GM13976 (cell line): ENCODE data around the gene NMNAT1.

Experiments
- DNase-seq: peaks from one replicate; pipeline ENCODE4 v3.0.0; 2012; ENCODE audit warnings: low spot score
- in situ Hi-C: fragments of 300-500 bp; cut with MboI; formaldehyde crosslinking; loops from one replicate; pipeline ENCODE4 v1.12.0; 2022; ENCODE audit warnings: low sequenced_read_pairs, mixed read lengths, inconsistent platforms; ENCODE audit not compliant: unreplicated experiment
- TF ChIP-seq, protein P1 (sequence below): IDR thresholded peaks from 2 replicates; pipeline ENCODE4 v1.5.1; 2012; ENCODE audit warnings: borderline replicate concordance, mild to moderate bottlenecking; ENCODE audit not compliant: insufficient read depth; ENCODE audit errors: extremely low read depth, missing control alignments, control extremely low read depth

The NMNAT1 gene

DNA sequence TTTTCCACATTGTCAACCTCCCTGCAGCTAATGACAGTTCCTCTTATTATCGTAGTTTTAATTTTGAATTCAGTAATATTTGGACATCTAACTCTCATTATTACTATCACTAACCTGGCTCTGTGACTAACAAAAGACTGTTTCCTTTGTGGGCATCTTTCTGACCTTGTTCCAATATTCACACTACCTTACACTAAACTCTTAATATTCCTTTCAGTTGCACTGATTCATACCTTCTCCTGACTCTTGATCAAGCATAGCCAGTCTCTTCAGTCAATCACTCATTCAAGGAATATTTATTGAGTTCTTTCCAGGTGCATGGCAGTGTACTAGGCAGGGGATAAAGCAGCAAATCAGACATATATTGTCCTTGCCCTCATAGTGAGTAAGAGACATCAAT is 25.4 kb upstream of the NMNAT1 start:
- in situ Hi-C loops, result no loop called here
- no peak for DNase-seq

DNA sequence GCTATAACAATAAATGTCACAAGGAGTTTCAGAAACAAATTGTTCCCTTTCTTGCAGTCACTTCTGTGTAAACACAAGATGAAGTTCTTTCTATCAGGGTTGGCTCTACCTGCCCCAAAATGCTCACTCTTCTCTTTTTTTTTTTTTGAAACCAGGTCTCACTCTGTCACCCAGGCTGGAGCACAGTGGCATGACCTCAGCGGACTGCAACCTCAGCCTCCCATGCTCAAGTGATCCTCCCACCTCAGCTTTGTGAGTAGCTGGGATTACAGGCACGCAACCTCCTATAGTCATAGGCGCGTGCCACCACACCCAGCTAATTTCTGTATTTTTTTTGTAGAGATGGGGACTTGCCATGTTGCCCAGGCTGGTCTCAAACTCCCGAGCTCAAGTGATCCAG is 22.7 kb upstream of the NMNAT1 start:
- TF ChIP-seq, protein P1, sequence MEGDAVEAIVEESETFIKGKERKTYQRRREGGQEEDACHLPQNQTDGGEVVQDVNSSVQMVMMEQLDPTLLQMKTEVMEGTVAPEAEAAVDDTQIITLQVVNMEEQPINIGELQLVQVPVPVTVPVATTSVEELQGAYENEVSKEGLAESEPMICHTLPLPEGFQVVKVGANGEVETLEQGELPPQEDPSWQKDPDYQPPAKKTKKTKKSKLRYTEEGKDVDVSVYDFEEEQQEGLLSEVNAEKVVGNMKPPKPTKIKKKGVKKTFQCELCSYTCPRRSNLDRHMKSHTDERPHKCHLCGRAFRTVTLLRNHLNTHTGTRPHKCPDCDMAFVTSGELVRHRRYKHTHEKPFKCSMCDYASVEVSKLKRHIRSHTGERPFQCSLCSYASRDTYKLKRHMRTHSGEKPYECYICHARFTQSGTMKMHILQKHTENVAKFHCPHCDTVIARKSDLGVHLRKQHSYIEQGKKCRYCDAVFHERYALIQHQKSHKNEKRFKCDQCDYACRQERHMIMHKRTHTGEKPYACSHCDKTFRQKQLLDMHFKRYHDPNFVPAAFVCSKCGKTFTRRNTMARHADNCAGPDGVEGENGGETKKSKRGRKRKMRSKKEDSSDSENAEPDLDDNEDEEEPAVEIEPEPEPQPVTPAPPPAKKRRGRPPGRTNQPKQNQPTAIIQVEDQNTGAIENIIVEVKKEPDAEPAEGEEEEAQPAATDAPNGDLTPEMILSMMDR, result no peak
- in situ Hi-C loops, result no loop called here
- DNase-seq, result no peak

More for the DNA sequence above, 25.4 kb upstream of the NMNAT1 start:
- TF ChIP-seq, protein P1, result no peak

DNA sequence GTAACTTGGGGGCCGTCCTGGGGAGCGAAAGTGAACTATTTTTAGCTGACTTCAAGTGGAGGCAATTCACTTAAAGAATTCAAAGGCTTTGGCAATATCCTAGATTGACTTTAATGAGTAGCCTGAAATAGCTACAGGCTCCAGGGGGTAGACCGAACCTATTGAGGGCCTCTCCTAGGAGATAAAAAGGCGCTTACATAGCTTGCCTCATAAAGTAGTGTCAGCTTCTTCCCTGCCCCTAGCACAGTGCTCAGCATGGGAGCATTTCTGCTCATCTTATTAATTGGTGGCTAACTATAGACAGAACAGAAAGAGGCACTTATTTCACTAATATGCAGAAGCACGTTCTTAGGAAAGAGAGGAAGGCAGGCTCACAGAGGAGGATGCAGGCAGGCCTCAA is 20.9 kb upstream of the NMNAT1 start:
- TF ChIP-seq, protein P1, result no peak
- in situ Hi-C loops, result no loop called here
- DNase-seq, result no peak

DNA sequence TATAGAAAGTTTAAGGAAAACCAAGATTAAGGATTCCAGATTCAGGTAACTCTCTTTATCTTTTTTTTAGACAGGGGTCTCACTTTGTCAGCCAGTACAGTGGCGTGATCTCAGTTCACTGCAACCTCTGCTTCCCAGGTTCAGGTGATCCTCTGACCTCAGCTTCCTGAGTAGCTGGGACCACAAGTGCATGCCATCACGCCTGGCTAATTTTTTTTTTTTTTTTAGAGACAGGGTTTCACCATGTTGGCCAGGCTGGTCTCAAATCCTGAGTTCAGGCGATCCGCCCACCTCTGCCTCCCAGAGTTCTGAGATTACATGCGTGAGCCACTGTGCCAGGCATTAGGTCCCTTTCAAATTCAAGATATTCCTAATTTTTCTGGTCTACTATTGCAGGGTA is 16.0 kb upstream of the NMNAT1 start:
- in situ Hi-C loops, result no loop called here
- TF ChIP-seq, protein P1, result no peak
- no peak for DNase-seq

DNA sequence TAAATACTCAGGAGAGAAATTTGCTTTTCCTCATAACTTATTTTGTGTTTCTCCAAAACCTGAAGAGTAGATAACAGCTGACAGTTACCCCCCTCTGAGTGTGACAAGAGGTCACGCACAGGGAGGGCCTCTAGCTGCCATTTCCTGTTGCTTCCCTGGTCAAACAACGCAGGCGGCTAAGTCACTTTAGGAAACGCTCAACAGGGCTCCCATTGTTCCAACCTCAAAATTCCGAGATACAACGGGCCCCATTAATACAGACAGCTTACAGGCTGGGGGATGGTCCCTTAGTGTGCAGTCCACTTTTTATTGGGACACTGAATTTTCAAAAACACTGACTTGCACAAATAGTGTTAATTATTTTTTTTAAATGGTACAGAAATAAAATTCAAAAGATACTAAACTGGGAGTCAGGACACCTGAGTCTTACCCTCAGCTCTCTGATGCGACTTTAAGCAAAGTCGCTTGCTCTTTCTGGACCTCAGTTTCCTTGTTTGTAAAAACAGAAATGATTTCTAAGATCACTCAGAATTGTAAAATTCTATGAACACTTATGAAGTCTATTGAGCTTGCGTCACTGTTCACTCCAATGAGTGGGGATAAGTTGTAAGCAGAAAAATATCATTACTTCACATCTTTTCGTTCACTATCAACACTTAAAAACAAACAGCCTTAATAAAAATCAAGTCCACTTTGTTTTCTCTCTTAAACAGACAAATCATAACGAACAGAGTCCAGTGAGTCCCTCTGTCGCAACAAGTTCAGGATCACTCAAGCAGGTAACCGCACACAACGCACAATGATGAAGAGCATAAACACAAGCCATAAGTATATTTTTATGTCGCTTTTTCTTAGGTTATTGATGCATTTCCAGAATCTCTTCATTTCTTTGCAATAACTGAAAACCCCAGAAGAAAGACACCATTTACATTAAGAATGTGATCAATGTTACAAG is 13.6 kb upstream of the NMNAT1 start:
- in situ Hi-C loops, result no loop called here
- TF ChIP-seq, protein P1, result no peak
- DNase-seq, result no peak

DNA sequence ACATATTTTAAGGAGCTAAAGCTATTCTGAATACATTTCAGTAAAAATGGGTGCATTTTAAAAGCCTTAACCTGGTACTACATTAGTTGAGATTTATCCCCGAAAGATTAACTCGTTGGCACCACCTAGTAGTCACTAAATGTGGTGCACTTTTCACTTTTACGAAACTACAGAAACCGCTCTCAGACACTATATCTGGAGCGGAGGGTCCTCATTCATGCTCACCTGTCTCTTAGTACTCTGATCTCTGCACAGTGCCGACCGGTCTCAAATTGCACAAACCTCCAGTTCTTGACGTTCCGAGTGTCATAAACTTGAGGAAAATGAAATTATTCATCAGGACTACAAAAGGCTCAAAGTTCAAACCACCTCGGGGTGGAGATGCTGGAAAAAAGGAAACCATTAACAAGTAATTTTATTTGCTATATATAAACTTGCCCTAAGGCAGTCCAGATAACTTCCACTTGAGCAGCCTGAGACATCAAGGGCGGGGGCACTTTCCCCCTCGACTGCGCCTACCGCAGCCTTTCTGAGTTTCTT is 806 bp upstream of the NMNAT1 start:
- in situ Hi-C loops, result no loop called here
- peak; percentile 71 for DNase-seq
- TF ChIP-seq, protein P1, result peak; percentile 40
